Measurements from ENCODE around the gene FREY1.

FREY1 gene

GRCh38 chr11:45877845-45878244, 29.2 kb downstream of the FREY1 start:
- Histone ChIP-seq H3K14ac (ENCODE audit: low read length) (no peak overlapping the region), H2BK12ac (ENCODE audit: low read length) (no peak overlapping the region), H2BK5ac (ENCODE audit: low read depth, low read length, poor library complexity) (no peak overlapping the region), H3K23ac (ENCODE audit: low read length) (no peak overlapping the region), H4K12ac (ENCODE audit: low read depth, low read length) (no peak overlapping the region), H3K79me1 (ENCODE audit: low read length) (no peaks in the 10 kb centered on the region), H2AK5ac (ENCODE audit: low read length) (no peak overlapping the region), H3K4me1 (ENCODE audit: control insufficient read depth in 1 of 2, insufficient read depth in 2 of 2, low read length in 2 of 2) (no peaks in the 10 kb centered on the region), H3K36me3 (ENCODE audit: control insufficient read depth in 1 of 2, insufficient read depth in 2 of 2, low read length in 2 of 2) (peaks cover 7 to 26% of the 10 kb centered on the region in 2 experiments), H3K79me2 (ENCODE audit: control insufficient read depth, insufficient read depth, low read length, poor library complexity) (no peaks in the 10 kb centered on the region), H3K9me3 (ENCODE audit: insufficient read depth, low read depth, low read length) (no peaks in the 10 kb centered on the region), H3K27ac (ENCODE audit: low read depth, low read length) (no peak overlapping the region), H2BK120ac (ENCODE audit: insufficient read depth, low read length, poor library complexity) (no peak overlapping the region), H4K91ac (ENCODE audit: low read depth, low read length) (no peak overlapping the region), H3K4ac (ENCODE audit: low read depth, low read length) (no peak overlapping the region), H3K18ac (ENCODE audit: low read length) (no peak overlapping the region), H2AFZ (ENCODE audit: insufficient read depth, low read length, poor library complexity) (no peak overlapping the region), H3K4me2 (ENCODE audit: low read length) (no peak overlapping the region), H3K9ac (ENCODE audit: low read length) (no peak overlapping the region), H3K4me3 (ENCODE audit: low read depth, low read length) (no peak overlapping the region), H3K27me3 (ENCODE audit: insufficient read depth, low read length) (no peaks in the 10 kb centered on the region), H4K8ac (ENCODE audit: low read depth, low read length) (no peak overlapping the region)
- no peak for DNase-seq
- WGBS (ENCODE audit: extremely low coverage, insufficient coverage, insufficient read length): no CpG with 5 or more reads among the region's 3 CpGs

- H2AFZ ChIP-seq (ENCODE audit: insufficient read depth, low read length, poor library complexity): no peak overlapping the region
- no peaks in the 10 kb centered on the region for H3K4me1 ChIP-seq (ENCODE audit: control insufficient read depth in 1 of 2, insufficient read depth in 2 of 2, low read length in 2 of 2)
- H4K91ac ChIP-seq (ENCODE audit: low read depth, low read length): no peak overlapping the region
- no peak overlapping the region for H3K9ac ChIP-seq (ENCODE audit: low read length)
- no peaks in the 10 kb centered on the region for H3K27me3 ChIP-seq (ENCODE audit: insufficient read depth, low read length)
- no peaks in the 10 kb centered on the region for H3K9me3 ChIP-seq (ENCODE audit: insufficient read depth, low read depth, low read length)
- H2BK12ac ChIP-seq (ENCODE audit: low read length): no peak overlapping the region
- no peak overlapping the region for H3K23ac ChIP-seq (ENCODE audit: low read length)
- no peak overlapping the region for H3K27ac ChIP-seq (ENCODE audit: low read depth, low read length)
- H3K14ac ChIP-seq (ENCODE audit: low read length): no peak overlapping the region
- H2BK5ac ChIP-seq (ENCODE audit: low read depth, low read length, poor library complexity): no peak overlapping the region
- H4K8ac ChIP-seq (ENCODE audit: low read depth, low read length): no peak overlapping the region
- no peak overlapping the region for H3K4me2 ChIP-seq (ENCODE audit: low read length)
- H3K4ac ChIP-seq (ENCODE audit: low read depth, low read length): no peak overlapping the region
- H2BK120ac ChIP-seq (ENCODE audit: insufficient read depth, low read length, poor library complexity): no peak overlapping the region
- no peak overlapping the region for H2AK5ac ChIP-seq (ENCODE audit: low read length)
- no CpG with 5 or more reads among the region's 8 CpGs for WGBS (ENCODE audit: extremely low coverage, insufficient coverage, insufficient read length)
- no peaks in the 10 kb centered on the region for H3K79me2 ChIP-seq (ENCODE audit: control insufficient read depth, insufficient read depth, low read length, poor library complexity)
- no peak overlapping the region for H3K18ac ChIP-seq (ENCODE audit: low read length)
- no peak for DNase-seq
- no peak overlapping the region for H4K12ac ChIP-seq (ENCODE audit: low read depth, low read length)
- H3K36me3 ChIP-seq (ENCODE audit: control insufficient read depth in 1 of 2, insufficient read depth in 2 of 2, low read length in 2 of 2): peaks cover 9 to 29% of the 10 kb centered on the region in 2 experiments
- no peaks in the 10 kb centered on the region for H3K79me1 ChIP-seq (ENCODE audit: low read length)
- H3K4me3 ChIP-seq (ENCODE audit: low read depth, low read length): no peak overlapping the region
Observed at GRCh38 chr11:45877221-45877620, 29.9 kb downstream of the FREY1 start.

GRCh38 chr11:45876401-45876800, 30.7 kb downstream of the FREY1 start:
- H2BK120ac ChIP-seq (ENCODE audit: insufficient read depth, low read length, poor library complexity): no peak overlapping the region
- WGBS (ENCODE audit: extremely low coverage, insufficient coverage, insufficient read length): no CpG with 5 or more reads among the region's 6 CpGs

GRCh38 chr11:45872651-45873356, 34.3 kb downstream of the FREY1 start:
- Histone ChIP-seq H3K4me1 (ENCODE audit: control insufficient read depth in 1 of 2, insufficient read depth in 2 of 2, low read length in 2 of 2) (no peaks in the 10 kb centered on the region), H3K27me3 (ENCODE audit: insufficient read depth, low read length) (no peaks in the 10 kb centered on the region), H3K14ac (ENCODE audit: low read length) (no peak overlapping the region), H3K36me3 (ENCODE audit: control insufficient read depth in 1 of 2, insufficient read depth in 2 of 2, low read length in 2 of 2) (peaks cover 40 to 53% of the 10 kb centered on the region in 2 experiments), H3K9me3 (ENCODE audit: insufficient read depth, low read depth, low read length) (no peaks in the 10 kb centered on the region), H3K79me1 (ENCODE audit: low read length) (no peaks in the 10 kb centered on the region), H2AFZ (ENCODE audit: insufficient read depth, low read length, poor library complexity) (no peak overlapping the region), H3K27ac (ENCODE audit: low read depth, low read length) (no peak overlapping the region), H3K4me2 (ENCODE audit: low read length) (no peak overlapping the region), H2BK120ac (ENCODE audit: insufficient read depth, low read length, poor library complexity) (no peak overlapping the region), H3K4me3 (ENCODE audit: low read depth, low read length) (no peak overlapping the region), H2BK12ac (ENCODE audit: low read length) (no peak overlapping the region), H2AK5ac (ENCODE audit: low read length) (no peak overlapping the region), H4K12ac (ENCODE audit: low read depth, low read length) (no peak overlapping the region), H3K9ac (ENCODE audit: low read length) (no peak overlapping the region), H3K4ac (ENCODE audit: low read depth, low read length) (no peak overlapping the region), H3K79me2 (ENCODE audit: control insufficient read depth, insufficient read depth, low read length, poor library complexity) (no peaks in the 10 kb centered on the region), H3K23ac (ENCODE audit: low read length) (no peak overlapping the region), H2BK5ac (ENCODE audit: low read depth, low read length, poor library complexity) (no peak overlapping the region), H4K8ac (ENCODE audit: low read depth, low read length) (no peak overlapping the region), H3K18ac (ENCODE audit: low read length) (no peak overlapping the region), H4K91ac (ENCODE audit: low read depth, low read length) (no peak overlapping the region)
- WGBS (ENCODE audit: extremely low coverage, insufficient coverage, insufficient read length): no CpG with 5 or more reads among the region's 9 CpGs
- peak; percentile 73 to 79 for DNase-seq

More at GRCh38 chr11:45876401-45876800, 30.7 kb downstream of the FREY1 start:
- no peak for DNase-seq
- Histone ChIP-seq H4K8ac (ENCODE audit: low read depth, low read length) (no peak overlapping the region), H2AFZ (ENCODE audit: insufficient read depth, low read length, poor library complexity) (no peak overlapping the region), H2BK12ac (ENCODE audit: low read length) (no peak overlapping the region), H3K27me3 (ENCODE audit: insufficient read depth, low read length) (no peaks in the 10 kb centered on the region), H3K4me2 (ENCODE audit: low read length) (no peak overlapping the region), H3K79me2 (ENCODE audit: control insufficient read depth, insufficient read depth, low read length, poor library complexity) (no peaks in the 10 kb centered on the region), H4K91ac (ENCODE audit: low read depth, low read length) (no peak overlapping the region), H3K18ac (ENCODE audit: low read length) (no peak overlapping the region), H2AK5ac (ENCODE audit: low read length) (no peak overlapping the region), H3K4me1 (ENCODE audit: control insufficient read depth in 1 of 2, insufficient read depth in 2 of 2, low read length in 2 of 2) (no peaks in the 10 kb centered on the region), H3K9ac (ENCODE audit: low read length) (no peak overlapping the region), H3K4ac (ENCODE audit: low read depth, low read length) (no peak overlapping the region), H3K9me3 (ENCODE audit: insufficient read depth, low read depth, low read length) (no peaks in the 10 kb centered on the region), H2BK5ac (ENCODE audit: low read depth, low read length, poor library complexity) (no peak overlapping the region), H3K14ac (ENCODE audit: low read length) (no peak overlapping the region), H3K4me3 (ENCODE audit: low read depth, low read length) (no peak overlapping the region), H3K36me3 (ENCODE audit: control insufficient read depth in 1 of 2, insufficient read depth in 2 of 2, low read length in 2 of 2) (peaks cover 17 to 31% of the 10 kb centered on the region in 2 experiments), H3K79me1 (ENCODE audit: low read length) (no peaks in the 10 kb centered on the region), H3K23ac (ENCODE audit: low read length) (no peak overlapping the region), H4K12ac (ENCODE audit: low read depth, low read length) (no peak overlapping the region), H3K27ac (ENCODE audit: low read depth, low read length) (no peak overlapping the region)
